BLaER1 treated with 17β-estradiol and CSF1 and Interleukin-3, amounts not matched to agents 10 nM and 100 nM (cell line): ENCODE measurements around the gene SCGB3A1.

Experiments used
- H3K27ac ChIP-seq, 11 experiments: shearing (Covaris generic); formaldehyde crosslinking; 2 replicates each; pipeline ENCODE4 v1.8.1; 2022
- H3K27me3 ChIP-seq, 11 experiments: shearing (Covaris generic); formaldehyde crosslinking; 2 replicates each; pipeline ENCODE4 v1.8.1; 2022
- H3K36me3 ChIP-seq, 11 experiments: shearing (Covaris generic); formaldehyde crosslinking; 2 replicates each; pipeline ENCODE4 v1.8.1; 2022
- H3K4me1 ChIP-seq, 10 experiments: shearing (Covaris generic); formaldehyde crosslinking; 2 replicates each; pipeline ENCODE4 v1.8.1; 2022
- H3K4me2 ChIP-seq, 11 experiments: shearing (Covaris generic); formaldehyde crosslinking; 2 replicates each; pipeline ENCODE4 v1.8.1; 2022
- H3K4me3 ChIP-seq, 10 experiments: shearing (Covaris generic); formaldehyde crosslinking; 2 replicates each; pipeline ENCODE4 v1.8.1; 2022
- H3K9ac ChIP-seq, 11 experiments: shearing (Covaris generic); formaldehyde crosslinking; 2 replicates each; pipeline ENCODE4 v1.8.1; 2022
- H3K9me3 ChIP-seq, 11 experiments: shearing (Covaris generic); formaldehyde crosslinking; replicated peaks in 1 of 11; 2 replicates each; pipeline ENCODE4 v1.8.1; 2022
- H4K20me1 ChIP-seq, 11 experiments: shearing (Covaris generic); formaldehyde crosslinking; 2 replicates each; pipeline ENCODE4 v1.8.1; 2022
- Cebpa-rat ChIP-seq, 11 experiments: shearing (Covaris generic); IDR thresholded peaks; 2 replicates each; pipeline ENCODE4 v1.8.1; 2022

SCGB3A1 gene

DNA sequence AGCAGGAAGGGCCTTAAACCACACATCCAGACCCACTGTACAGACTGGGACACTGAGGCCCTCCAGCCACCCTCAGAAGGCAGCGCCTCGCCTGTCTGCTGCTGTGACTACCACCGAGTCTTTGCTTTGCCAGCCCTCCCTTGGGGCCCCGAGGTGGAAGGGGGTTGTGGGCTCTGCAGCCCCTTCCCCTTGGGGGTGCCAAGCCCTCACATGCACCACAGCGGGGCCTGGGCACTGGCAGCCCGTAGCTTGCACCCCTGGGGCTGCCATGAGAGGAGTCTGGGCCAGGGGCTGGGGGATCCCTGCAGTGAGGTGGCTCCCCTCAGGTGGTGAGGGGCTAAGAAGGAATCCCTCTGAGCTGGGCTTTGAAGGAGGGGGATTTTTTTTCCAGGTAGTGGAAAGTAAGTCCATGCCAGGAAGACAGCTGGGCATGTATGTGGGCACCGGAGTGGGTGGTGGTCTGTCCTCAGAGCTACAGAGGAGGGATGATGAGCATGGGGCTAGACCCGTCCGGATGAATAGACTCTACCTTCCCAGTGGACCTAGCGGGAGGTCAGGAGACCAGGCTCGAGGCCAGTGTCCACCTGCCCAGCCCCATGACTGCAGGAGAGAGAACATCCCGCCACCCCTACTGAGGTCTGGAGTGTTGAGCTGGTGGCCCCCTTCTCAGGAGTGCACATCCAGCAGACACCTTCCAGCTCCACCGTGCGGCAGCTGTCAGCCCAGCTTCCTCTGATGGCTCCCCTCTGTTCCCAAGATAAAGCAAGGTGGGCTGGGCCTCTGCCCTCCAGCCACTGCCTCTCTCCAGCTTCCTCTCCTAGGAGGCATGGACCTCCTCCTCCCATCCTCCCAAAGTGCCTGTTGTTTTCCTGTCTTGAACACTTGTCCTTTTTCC is 42.2 kb upstream of the SCGB3A1 start:
- peak overlapping the region in 5 of 11 experiments; percentile 6 to 54 (median 35); a peak in 6 of 22 replicates for H3K9ac ChIP-seq
- no peaks in the 10 kb centered on the region for H3K27me3 ChIP-seq
- H3K4me2 ChIP-seq: peak overlapping the region in 10 of 11 experiments; percentile 44 to 90 (median 82); a peak in 19 of 22 replicates
- H3K9me3 ChIP-seq: no peaks in the 10 kb centered on the region
- no peak for TF ChIP-seq Cebpa-rat (IDR thresholded peaks at IDR 0.05)
- H3K36me3 ChIP-seq: no peaks in the 10 kb centered on the region
- no peaks in the 10 kb centered on the region for H4K20me1 ChIP-seq
- peaks cover 11 to 52% (median 45%) of the 10 kb centered on the region in 10 experiments; a peak in 19 of 20 replicates for H3K4me1 ChIP-seq
- no peak overlapping the region for H3K4me3 ChIP-seq
- H3K27ac ChIP-seq: peak overlapping the region in 8 of 11 experiments; percentile 10 to 76 (median 64); a peak in 15 of 22 replicates

DNA sequence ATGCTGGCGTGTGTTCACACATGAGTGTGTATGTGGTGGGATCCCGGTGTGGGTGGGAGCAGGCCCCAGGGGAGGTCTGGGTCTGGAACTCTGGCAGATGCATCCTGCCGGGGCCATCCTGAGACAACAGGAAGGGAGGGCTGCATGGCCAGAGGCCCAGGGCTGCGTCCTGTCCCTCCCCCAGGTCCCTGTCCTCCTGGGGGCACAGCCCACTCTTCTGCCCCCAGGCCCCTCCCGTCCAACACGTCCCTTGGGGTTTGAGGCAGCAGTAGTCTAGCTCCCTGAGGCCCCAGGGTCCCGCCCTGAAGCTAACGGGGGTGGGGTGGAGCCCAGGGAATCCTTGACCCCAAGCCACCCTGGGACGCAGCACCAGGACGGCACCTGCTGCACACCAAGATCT is 41.5 kb upstream of the SCGB3A1 start:
- Histone ChIP-seq H3K4me2 (peak overlapping the region; percentile 37 to 90 (median 81)), H3K4me1 (peaks cover 11 to 51% (median 41%) of the 10 kb centered on the region in 10 experiments; a peak in 19 of 20 replicates), H3K36me3 (no peaks in the 10 kb centered on the region), H3K27ac (peak overlapping the region in 7 of 11 experiments; percentile 45 to 76 (median 66); a peak in 15 of 22 replicates), H3K9ac (peak overlapping the region in 6 of 11 experiments; percentile 6 to 54 (median 30); a peak in 9 of 22 replicates), H3K4me3 (no peak overlapping the region), H4K20me1 (no peaks in the 10 kb centered on the region), H3K9me3 (no peaks in the 10 kb centered on the region), H3K27me3 (no peaks in the 10 kb centered on the region)
- TF ChIP-seq Cebpa-rat (IDR thresholded peaks at IDR 0.05): no peak

DNA sequence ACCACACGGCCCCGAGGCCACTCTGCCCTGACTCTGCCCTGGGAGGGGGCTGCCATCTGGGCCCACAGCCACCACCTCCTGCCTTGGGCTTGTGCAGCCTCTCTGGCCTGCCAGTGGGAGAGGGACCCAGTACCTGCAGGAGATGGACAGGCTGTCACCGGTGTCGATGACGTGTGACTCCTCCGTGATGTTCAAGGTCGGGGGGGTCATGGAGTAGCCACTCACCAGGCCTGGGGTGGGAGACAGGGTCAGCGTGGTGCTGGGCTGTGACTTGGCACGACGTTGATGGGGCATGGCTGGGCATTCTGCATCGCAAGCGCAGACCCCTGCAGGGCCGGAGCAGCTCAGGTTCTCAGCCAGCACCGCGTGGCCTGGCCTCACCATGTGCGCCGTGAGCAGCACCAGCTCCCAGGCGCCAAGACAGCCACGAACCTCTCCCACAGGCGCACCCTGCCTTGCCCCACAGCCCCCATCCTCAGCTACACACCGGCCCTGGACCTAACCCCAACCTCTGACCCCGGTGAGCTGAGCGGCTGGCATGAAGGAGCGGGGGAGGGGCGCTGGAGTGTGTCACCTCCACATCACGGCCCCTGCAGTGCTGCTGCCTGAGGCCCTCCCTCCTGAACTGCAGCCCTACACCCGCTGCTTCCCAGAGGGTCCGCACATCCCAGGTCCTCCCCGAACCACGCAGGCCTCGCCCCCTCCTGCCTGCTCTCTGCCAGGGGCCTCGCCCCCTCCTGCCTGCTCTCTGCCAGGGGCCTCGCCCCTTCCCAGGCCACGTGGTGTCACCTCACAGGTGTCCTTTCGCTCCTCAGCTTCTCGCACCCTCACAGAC is 40.5 kb upstream of the SCGB3A1 start:
- no peaks in the 10 kb centered on the region for H3K9me3 ChIP-seq
- H3K9ac ChIP-seq: peak overlapping the region in 6 of 11 experiments; percentile 26 to 64 (median 54); a peak in 11 of 22 replicates
- no peak for TF ChIP-seq Cebpa-rat (IDR thresholded peaks at IDR 0.05)
- no peaks in the 10 kb centered on the region for H4K20me1 ChIP-seq
- peaks cover 11 to 57% (median 48%) of the 10 kb centered on the region in 10 experiments; a peak in 19 of 20 replicates for H3K4me1 ChIP-seq
- no peak overlapping the region for H3K4me3 ChIP-seq
- peak overlapping the region in 10 of 11 experiments; percentile 37 to 90 (median 82); a peak in 20 of 22 replicates for H3K4me2 ChIP-seq
- H3K27ac ChIP-seq: peak overlapping the region in 8 of 11 experiments; percentile 35 to 80 (median 68); a peak in 15 of 22 replicates
- H3K27me3 ChIP-seq: no peaks in the 10 kb centered on the region
- H3K36me3 ChIP-seq: no peaks in the 10 kb centered on the region

DNA sequence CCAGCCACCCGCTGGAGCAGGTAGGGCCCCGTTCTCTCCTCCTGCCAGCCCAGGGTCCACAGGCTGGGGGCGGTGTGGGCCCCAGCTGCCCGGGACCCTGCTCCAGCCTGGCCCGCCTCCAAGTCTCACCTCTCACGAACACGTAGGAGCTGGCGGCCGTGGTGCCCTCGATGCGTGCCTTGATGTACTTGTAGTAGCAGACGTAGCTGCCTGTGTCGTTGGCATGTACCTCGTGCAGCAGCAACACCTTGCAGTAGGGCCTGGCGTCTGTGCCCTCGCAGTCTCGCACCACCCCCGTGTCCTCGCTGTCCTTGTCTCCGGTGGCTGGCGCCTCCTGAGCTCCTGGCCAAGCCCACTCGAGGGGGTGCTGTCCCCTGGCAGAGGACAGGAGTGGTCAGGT is 39.1 kb upstream of the SCGB3A1 start:
- Histone ChIP-seq H3K4me3 (no peak overlapping the region), H4K20me1 (no peaks in the 10 kb centered on the region), H3K36me3 (no peaks in the 10 kb centered on the region), H3K4me2 (no peak overlapping the region), H3K4me1 (peaks cover 11 to 61% (median 56%) of the 10 kb centered on the region in 10 experiments; a peak in 19 of 20 replicates), H3K9me3 (no peaks in the 10 kb centered on the region), H3K27ac (no peak overlapping the region), H3K9ac (no peak overlapping the region), H3K27me3 (no peaks in the 10 kb centered on the region)
- no peak for TF ChIP-seq Cebpa-rat (IDR thresholded peaks at IDR 0.05)

DNA sequence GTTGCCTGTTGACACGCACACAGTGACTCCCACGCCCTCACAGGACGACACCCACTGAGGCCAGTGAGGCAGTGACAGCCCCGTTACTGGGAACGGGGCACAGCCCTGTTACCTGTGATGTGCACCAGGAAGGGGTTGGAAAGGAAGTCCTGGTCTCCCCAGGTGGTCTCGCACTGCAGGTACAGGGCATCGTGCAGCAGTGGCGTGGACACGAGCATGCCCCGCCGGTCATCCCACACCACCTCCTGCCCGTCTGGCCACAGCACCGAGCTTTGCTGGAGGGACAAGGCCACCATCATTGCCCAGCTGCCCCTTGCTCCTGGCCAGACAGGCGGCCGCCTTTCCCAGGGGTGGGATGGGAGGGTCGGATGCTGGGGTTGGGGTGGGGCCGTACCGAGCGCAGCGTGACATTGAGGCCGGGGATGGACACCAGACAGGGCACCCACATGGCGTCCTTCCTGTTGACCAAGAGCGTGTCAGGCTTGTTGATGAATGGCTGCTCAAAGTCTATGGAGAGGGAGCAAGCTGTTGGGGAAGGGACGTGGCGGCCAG is 38.6 kb upstream of the SCGB3A1 start:
- Histone ChIP-seq H3K4me3 (no peak overlapping the region), H3K36me3 (no peaks in the 10 kb centered on the region), H3K27ac (no peak overlapping the region), H3K27me3 (no peaks in the 10 kb centered on the region), H3K4me2 (no peak overlapping the region), H3K9ac (no peak overlapping the region), H4K20me1 (no peaks in the 10 kb centered on the region), H3K4me1 (peaks cover 11 to 66% (median 61%) of the 10 kb centered on the region in 10 experiments; a peak in 19 of 20 replicates), H3K9me3 (no peaks in the 10 kb centered on the region)
- no peak for TF ChIP-seq Cebpa-rat (IDR thresholded peaks at IDR 0.05)

DNA sequence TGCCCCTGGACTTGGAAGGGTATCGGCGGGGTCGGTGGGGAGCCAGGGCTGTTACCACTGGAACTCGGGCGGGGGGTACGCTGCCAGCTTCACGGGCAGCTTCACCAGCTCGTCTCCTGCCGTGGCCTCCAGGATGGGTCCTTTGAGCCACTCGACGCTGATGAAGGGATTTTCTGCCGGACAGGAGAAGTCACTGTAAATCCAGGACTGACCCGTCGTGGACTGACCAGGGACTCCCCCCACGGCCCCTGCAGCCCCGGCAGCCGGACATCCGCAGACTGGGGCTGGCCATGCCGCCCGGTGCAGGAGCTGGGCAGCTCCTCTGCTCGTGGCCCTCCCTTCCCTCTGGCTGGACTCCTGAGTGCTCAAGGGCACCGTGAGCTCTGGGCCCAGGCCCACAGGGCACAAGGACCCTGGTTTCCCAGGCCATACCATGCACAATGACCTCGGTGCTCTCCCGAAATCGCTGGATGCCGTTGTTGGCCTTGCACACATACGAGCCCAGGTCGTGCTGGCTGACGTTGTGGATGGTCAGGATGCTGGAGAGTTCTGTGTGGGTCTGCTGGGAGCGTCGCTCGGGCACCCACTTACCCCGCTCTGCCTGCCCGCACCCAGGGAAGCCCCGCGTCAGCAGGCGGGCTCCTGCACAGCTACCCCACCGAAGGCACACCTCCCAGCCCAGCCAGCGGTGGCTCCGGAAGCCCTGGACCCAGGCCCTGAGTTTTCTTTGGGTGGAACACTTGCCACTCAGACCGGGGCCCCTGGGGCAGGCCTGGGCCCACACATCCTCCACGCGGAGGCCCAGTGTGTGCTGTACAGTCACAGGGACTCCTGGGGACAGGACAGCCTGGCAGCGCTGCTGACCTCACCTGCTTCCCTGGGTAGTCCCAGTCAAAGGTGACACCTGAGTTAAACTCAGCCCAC is 37.8 kb upstream of the SCGB3A1 start:
- TF ChIP-seq Cebpa-rat (IDR thresholded peaks at IDR 0.05): no peak
- Histone ChIP-seq H3K27ac (no peak overlapping the region), H3K9ac (no peak overlapping the region), H3K4me1 (peaks cover 11 to 72% (median 66%) of the 10 kb centered on the region in 10 experiments; a peak in 19 of 20 replicates), H3K4me3 (no peak overlapping the region), H3K9me3 (no peaks in the 10 kb centered on the region), H3K27me3 (no peaks in the 10 kb centered on the region), H4K20me1 (no peaks in the 10 kb centered on the region), H3K36me3 (no peaks in the 10 kb centered on the region), H3K4me2 (no peak overlapping the region)

DNA sequence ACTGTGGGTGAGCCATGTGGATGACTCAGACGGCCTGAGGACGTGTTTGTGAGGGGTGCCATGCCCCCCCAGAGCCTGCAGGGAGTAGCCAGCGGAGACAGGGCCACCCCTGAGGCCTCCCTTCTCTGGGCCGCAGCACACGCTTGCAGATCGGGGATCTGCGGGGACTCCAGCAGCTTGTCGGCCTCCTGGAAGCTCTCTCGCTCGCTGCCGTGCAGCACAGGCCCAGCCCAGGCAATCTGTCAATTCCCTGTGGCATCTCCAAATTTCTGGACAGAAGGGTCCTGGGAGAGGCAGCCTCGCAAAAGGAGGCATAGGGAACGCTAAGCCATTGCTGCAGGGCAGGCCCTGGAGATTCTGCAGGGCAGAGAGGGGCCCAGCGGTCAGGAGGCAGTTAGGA is 36.9 kb upstream of the SCGB3A1 start:
- Histone ChIP-seq H3K4me3 (no peak overlapping the region), H3K9me3 (no peaks in the 10 kb centered on the region), H3K9ac (no peak overlapping the region), H3K4me1 (peaks cover 17 to 72% (median 65%) of the 10 kb centered on the region in 10 experiments; a peak in 19 of 20 replicates), H3K27me3 (no peaks in the 10 kb centered on the region), H4K20me1 (no peaks in the 10 kb centered on the region), H3K36me3 (no peaks in the 10 kb centered on the region), H3K4me2 (peak overlapping the region in 7 of 11 experiments; percentile 38 to 72 (median 51); a peak in 2 of 22 replicates), H3K27ac (no peak overlapping the region)
- TF ChIP-seq Cebpa-rat (IDR thresholded peaks at IDR 0.05): no peak
